AG09309 (cell line): ENCODE data around the gene NTRK3.

Experiments
- DNase-seq: peaks from one replicate; pipeline ENCODE4 v3.0.0-alpha.2; 2010; ENCODE audit warnings: low read depth
- H3K4me3 ChIP-seq: 2 replicates; pipeline ENCODE4 v1.5.1; 2011; ENCODE audit warnings: mild to moderate bottlenecking, low read depth, low read length, moderate library complexity; ENCODE audit not compliant: control insufficient read depth
- TF ChIP-seq, protein P1 (sequence below): IDR thresholded peaks from 2 replicates; pipeline ENCODE4 v1.5.1; 2011; ENCODE audit warnings: mild to moderate bottlenecking, low read depth, low read length, inconsistent platforms; ENCODE audit not compliant: insufficient read depth, control insufficient read depth; ENCODE audit errors: missing control alignments

NTRK3 gene

GRCh38 chr15:88299497-88299896 is 43.0 kb upstream of the NTRK3 start:
- no peak overlapping the region for H3K4me3 ChIP-seq
- TF ChIP-seq, protein P1, sequence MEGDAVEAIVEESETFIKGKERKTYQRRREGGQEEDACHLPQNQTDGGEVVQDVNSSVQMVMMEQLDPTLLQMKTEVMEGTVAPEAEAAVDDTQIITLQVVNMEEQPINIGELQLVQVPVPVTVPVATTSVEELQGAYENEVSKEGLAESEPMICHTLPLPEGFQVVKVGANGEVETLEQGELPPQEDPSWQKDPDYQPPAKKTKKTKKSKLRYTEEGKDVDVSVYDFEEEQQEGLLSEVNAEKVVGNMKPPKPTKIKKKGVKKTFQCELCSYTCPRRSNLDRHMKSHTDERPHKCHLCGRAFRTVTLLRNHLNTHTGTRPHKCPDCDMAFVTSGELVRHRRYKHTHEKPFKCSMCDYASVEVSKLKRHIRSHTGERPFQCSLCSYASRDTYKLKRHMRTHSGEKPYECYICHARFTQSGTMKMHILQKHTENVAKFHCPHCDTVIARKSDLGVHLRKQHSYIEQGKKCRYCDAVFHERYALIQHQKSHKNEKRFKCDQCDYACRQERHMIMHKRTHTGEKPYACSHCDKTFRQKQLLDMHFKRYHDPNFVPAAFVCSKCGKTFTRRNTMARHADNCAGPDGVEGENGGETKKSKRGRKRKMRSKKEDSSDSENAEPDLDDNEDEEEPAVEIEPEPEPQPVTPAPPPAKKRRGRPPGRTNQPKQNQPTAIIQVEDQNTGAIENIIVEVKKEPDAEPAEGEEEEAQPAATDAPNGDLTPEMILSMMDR, result no peak
- DNase-seq, result no peak

DNA sequence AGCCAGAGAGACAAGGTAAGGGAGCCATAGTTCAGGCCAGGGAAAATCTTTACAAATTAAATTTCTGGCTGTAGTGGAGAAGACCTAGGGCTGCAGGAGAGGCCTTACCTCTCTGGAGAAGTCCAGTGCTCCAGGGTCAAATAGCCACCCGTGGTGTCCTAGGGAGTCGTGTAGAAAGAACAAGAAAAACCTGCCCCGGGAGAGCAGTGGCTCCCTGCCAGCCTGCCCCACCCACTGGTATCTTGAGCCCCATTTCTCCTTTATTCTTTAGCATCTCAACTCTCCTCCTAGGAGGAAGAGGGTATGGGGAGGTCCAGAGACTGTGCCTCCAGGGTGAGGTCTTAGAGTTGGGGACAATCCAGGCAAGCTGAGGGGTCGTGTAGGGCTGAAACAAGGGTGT is 32.1 kb upstream of the NTRK3 start:
- TF ChIP-seq, protein P1, result no peak

GRCh38 chr15:88288206-88288605 is 31.7 kb upstream of the NTRK3 start:
- TF ChIP-seq, protein P1, result no peak
- no peak overlapping the region for H3K4me3 ChIP-seq
- DNase-seq, result no peak

More for the DNA sequence above, 32.1 kb upstream of the NTRK3 start:
- no peak overlapping the region for H3K4me3 ChIP-seq
- no peak for DNase-seq

- TF ChIP-seq, protein P1, result no peak
- no peak for DNase-seq
- no peak overlapping the region for H3K4me3 ChIP-seq
Observed at GRCh38 chr15:88284318-88284998, 27.9 kb upstream of the NTRK3 start.

DNA sequence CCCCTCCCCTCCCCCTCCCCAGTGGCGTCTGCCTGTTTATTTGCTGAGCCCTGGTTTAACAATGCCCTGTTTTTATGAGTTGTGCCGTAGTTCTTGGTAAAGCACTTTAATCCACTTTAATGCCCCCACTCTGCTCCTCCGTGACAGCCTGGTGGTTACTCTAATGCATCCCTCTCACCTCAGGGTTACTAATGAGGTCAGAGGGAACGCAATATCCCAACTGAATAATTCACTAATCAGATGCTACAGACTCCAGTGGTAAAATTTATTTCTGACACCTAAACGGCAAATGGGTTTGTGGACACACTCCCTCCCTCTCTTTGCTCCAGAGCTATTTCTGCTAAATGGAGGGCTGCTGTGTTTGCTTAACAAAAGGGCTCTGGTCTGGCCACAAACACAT is 26.1 kb upstream of the NTRK3 start:
- TF ChIP-seq, protein P1, result no peak
- DNase-seq, result no peak
- H3K4me3 ChIP-seq, result no peak overlapping the region

GRCh38 chr15:88276821-88277410 is 20.4 kb upstream of the NTRK3 start:
- no peak overlapping the region for H3K4me3 ChIP-seq
- DNase-seq, result no peak
- TF ChIP-seq, protein P1, result no peak

DNA sequence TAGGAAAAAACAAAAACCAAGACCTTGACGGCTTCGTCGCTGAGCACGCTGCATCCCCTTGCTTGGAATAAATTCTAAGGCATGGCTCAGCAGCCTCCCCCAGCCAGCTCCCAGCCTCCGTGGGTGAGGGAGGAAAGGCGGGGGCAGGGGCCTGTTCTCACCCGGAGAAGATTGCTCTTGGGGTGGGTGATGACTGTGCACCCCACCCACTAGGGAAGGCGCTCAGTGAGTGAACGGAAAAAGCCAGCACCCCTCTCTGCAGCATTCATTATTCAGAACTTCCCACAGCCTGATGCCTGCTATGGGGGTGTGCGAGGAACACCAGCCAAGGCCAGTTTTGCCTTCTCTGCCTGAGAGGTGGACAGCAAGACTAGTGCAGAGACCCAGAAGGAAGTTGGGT is 19.3 kb upstream of the NTRK3 start:
- H3K4me3 ChIP-seq, result no peak overlapping the region
- TF ChIP-seq, protein P1, result no peak
- DNase-seq, result no peak
